Suprapubic skin (tissue), 3 donors: Measurements from ENCODE around the gene COLGALT1.

ENCODE experiments used
- EP300 ChIP-seq: sonication (generic); formaldehyde crosslinking; IDR thresholded peaks from one replicate; pipeline ENCODE4 v1.6.1; 2017; ENCODE audit warnings: antibody characterized with exemption
- POLR2A ChIP-seq, 2 donors: fragments of 450-650 bp; IDR thresholded peaks; one replicate each; pipeline ENCODE4 v1.6.1; 2017; ENCODE audit warnings: antibody characterized with exemption in 2 of 2, mild to moderate bottlenecking in 2 of 2, moderate library complexity in 2 of 2
- TF ChIP-seq, protein P1 (sequence below), 2 donors: fragments of 200-600 bp in 1 of 2; fragments of 450-650 bp in 1 of 2; sonication (generic) in 1 of 2; IDR thresholded peaks; one replicate each; pipeline ENCODE4 v1.5.1; 2016 to 2019; ENCODE audit warnings: antibody characterized with exemption in 2 of 2, mild to moderate bottlenecking in 1 of 2, moderate library complexity in 1 of 2

DNA sequence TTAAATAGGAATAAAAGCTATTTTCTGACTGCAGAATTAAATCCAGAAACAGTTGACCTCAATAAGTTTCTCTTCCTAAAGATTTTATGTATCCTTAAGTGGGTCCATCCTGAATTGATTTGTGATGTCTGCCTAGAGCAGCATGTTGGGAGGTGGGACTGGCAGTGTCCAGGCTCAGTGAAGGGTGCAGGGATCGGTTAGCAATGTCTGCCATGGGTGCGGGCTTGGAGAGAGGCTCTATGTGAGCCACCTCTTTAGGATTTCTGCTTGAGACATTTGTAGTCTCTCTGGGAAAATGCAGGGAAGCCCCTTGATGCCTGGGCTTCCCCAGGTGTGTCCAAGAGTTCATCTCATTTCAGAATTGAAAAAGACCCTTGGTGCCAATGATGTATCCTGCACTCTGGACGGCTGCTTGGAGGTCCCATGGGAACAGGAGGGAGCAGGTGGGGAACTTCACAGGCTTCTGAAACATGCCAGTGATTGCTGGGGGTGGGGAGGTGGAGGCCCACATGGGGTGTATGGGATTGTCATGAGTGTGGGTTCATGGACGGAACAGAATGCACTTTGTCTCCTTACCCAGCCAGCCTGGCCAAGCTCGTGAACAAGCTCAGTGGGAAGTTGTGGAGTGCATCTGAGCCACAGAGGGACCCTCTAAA lies 6.2 kb upstream of the COLGALT1 start:
- TF ChIP-seq, protein P1, sequence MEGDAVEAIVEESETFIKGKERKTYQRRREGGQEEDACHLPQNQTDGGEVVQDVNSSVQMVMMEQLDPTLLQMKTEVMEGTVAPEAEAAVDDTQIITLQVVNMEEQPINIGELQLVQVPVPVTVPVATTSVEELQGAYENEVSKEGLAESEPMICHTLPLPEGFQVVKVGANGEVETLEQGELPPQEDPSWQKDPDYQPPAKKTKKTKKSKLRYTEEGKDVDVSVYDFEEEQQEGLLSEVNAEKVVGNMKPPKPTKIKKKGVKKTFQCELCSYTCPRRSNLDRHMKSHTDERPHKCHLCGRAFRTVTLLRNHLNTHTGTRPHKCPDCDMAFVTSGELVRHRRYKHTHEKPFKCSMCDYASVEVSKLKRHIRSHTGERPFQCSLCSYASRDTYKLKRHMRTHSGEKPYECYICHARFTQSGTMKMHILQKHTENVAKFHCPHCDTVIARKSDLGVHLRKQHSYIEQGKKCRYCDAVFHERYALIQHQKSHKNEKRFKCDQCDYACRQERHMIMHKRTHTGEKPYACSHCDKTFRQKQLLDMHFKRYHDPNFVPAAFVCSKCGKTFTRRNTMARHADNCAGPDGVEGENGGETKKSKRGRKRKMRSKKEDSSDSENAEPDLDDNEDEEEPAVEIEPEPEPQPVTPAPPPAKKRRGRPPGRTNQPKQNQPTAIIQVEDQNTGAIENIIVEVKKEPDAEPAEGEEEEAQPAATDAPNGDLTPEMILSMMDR (IDR thresholded peaks at IDR 0.05): no peak
- TF ChIP-seq POLR2A (IDR thresholded peaks at IDR 0.05): no peak
- no peak for TF ChIP-seq EP300
